Eye (tissue), 1 donor: ENCODE measurements around the gene CLIP2.
A peak's percentile ranks its signal among the peaks of the same experiment; 100 is the strongest.
"Not testable (repeated sequence)": the region's sequence is repeated elsewhere in the genome, so short reads cannot be mapped to it uniquely, and the experiment has no call there.

Experiments used
- DNase-seq: peaks from one replicate; pipeline ENCODE4 v3.0.0-alpha.2; 2015

The CLIP2 gene

DNA sequence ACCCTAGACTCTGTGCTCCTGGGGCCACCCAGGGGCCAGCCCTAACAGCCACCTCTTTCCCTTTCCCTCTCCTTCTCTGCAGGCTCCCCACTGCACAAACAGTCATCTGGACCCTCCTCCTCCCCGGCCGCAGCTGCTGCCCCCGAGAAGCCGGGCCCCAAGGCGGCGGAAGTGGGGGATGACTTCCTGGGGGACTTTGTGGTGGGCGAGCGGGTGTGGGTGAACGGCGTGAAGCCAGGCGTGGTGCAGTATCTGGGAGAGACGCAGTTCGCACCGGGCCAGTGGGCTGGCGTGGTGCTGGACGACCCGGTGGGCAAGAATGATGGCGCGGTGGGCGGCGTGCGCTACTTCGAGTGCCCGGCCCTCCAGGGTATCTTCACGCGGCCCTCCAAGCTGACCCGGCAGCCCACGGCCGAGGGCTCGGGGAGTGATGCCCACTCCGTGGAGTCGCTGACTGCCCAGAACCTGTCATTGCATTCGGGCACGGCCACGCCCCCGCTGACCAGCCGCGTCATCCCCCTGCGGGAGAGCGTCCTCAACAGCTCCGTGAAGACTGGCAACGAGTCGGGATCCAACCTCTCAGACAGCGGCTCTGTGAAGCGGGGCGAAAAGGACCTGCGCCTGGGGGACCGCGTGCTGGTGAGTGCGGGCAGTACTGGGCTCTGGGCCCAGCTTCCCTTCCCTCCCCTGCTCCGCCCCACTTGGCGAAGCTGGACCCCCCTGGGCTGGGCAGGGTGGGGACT lies 49.3 kb downstream of the CLIP2 start:
- no peak for DNase-seq

GRCh38 chr7:74339648-74340047 lies 50.4 kb downstream of the CLIP2 start:
- not testable (repeated sequence) for DNase-seq

DNA sequence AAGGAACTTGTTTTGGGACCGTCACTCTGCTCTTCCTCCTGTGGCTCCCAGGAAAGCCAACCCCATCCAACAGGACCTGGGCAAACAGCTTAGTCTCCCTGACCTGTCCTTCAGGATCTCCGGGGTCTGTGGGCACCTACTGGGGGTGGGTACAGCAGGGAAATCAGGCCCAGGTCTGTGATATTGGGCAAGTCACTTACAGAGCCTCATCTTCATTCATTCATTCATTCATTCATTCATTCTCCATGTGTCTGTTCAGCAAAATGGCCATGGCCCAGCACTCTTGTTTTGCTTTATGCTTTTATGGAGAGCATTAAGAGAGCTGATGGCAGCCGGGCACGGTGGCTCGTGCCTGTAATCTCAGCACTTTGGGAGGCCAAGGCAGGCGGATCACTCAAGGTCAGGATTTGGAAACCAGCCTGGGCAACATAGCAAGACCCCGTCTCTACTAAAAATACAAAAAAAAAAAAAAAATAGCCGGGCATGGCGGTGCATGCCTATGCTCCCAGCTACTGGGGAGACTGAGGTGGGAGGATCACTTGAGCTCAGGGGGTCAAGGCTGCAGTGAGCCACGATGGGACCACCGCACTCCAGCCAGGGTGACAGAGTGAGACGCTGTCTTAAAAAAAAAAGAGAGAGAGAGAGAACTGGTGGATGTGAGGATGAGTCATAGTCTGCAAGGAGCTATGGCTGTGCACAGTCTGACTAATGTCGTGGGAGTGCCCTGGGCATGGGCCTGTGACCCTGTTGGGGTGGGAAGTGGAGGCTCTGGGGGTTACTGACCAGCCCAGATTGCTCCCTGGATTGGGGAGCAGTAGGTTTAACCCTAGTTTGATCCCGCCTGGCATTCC lies 54.3 kb downstream of the CLIP2 start:
- no peak for DNase-seq

DNA sequence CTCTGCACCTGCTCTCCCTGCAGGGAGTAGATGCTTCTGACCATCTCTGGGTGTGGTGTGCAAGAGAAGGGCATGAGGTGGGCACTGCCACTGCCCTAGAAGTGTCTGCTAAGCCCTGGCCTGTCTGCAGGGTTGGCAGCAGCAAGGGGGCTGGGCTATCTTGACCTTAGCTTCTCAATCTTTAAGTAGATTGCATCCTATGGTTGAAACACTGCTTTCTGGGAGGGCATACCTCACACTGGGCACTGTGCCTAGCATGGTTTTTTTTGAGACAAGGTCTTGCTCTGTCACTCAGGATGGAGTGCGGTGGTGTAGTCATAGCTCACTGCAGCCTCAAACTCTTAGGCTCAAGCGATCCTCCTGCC lies 54.9 kb downstream of the CLIP2 start:
- DNase-seq: no peak

DNA sequence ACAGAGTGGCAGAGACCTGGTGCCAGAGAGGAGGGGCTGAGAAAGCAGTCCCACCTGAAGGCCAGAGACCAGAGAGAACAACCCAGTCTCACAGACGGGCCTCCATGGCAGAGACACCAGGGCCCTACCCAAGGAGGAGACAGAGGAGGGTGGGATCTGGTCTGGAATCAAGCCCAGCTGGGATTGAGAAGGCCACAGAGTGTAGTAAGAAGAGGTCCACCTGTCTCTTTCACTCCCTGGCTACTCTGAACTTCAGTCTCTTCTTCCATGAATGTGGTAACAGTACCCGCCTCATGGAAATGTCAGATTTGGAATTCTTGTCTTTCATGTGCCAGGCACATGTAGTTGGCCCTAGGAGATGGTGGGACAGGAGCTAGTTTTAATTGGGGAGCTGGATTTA lies 55.6 kb downstream of the CLIP2 start:
- DNase-seq: no peak

- no peak for DNase-seq
Observed at GRCh38 chr7:74345970-74346369, 56.8 kb downstream of the CLIP2 start.

- DNase-seq: no peak
Observed at GRCh38 chr7:74349621-74350020, 60.4 kb downstream of the CLIP2 start.

GRCh38 chr7:74350751-74351150 lies 61.5 kb downstream of the CLIP2 start:
- no peak for DNase-seq

- DNase-seq: no peak
Observed at GRCh38 chr7:74351836-74352235, 62.6 kb downstream of the CLIP2 start.

DNA sequence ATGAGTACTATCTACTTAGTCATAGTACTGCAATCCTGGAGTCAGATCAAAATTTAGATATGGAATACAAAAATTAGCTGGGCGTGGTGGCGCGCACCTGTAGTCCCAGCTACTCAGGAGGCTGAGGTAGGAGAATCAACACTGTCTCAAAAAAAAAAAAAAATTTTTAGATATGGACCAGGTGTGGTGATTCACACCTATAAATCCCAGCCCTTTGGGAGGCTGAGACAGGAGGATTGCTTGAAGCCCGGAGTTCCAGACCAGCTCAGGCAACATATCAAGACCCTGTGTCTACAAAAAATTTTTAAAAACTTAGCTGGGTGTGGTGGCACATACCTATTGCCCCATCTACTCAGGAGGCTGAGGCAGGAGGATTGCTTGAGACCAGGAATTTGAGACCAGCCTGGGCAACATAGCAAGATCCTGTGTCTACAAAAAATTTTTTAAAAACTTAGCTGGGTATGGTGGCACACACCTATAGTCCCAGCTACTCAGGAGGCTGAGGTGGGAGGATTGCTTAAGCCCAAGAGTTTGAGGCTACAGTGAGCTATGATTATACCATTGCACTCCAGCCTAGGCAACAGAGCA lies 63.4 kb downstream of the CLIP2 start:
- not testable (repeated sequence) for DNase-seq

DNA sequence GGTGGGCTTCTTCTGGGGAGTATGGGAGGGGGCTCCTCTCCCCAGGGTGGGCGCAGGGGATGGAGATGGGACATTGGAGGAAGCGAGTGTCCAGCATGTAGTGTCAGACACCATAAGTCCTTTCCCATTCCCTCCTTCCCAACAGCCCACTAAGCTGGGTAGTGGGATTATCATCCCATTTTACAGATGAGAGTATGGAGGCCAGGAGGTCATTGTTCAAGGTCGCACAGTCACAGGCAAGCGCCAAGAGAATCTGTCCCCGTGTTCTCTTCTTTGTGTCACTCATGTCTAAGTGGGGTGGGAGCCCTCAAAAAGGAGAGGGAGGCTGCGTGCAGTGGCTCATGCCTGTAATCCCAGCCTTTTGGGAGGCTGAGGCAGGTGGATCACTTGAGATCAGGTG lies 64.8 kb downstream of the CLIP2 start:
- DNase-seq: no peak

GRCh38 chr7:74355091-74355490 lies 65.9 kb downstream of the CLIP2 start:
- DNase-seq: no peak

GRCh38 chr7:74356589-74357315 lies 67.5 kb downstream of the CLIP2 start:
- no peak for DNase-seq

GRCh38 chr7:74360008-74360407 lies 70.8 kb downstream of the CLIP2 start:
- DNase-seq: no peak

- DNase-seq: no peak
Observed at GRCh38 chr7:74362266-74362665, 73.1 kb downstream of the CLIP2 start.

DNA sequence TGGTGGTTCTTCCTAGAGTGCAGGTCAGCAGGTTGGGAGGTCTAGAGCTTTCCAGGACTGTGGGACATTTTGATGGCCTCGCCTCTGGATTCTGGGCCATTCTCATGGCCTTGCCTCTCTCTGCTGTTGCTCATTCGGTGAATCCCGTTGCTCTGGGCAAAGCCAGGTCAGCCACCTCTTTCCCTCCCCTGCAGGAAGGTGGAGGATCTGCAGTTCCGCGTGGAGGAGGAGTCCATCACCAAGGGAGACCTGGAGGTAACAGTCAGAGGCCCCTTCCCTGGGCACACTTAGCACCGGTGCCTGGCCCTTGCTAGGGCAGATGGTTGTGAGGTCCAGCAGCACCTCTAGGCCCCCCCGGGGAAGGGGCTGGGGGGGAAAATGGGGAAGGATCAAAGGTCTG lies 74.9 kb downstream of the CLIP2 start:
- no peak for DNase-seq

- DNase-seq: peak; percentile 89
Observed at GRCh38 chr7:74365322-74366022, 76.3 kb downstream of the CLIP2 start.

- peak; percentile 41 for DNase-seq
Observed at GRCh38 chr7:74371381-74372341, 82.5 kb downstream of the CLIP2 start.

DNA sequence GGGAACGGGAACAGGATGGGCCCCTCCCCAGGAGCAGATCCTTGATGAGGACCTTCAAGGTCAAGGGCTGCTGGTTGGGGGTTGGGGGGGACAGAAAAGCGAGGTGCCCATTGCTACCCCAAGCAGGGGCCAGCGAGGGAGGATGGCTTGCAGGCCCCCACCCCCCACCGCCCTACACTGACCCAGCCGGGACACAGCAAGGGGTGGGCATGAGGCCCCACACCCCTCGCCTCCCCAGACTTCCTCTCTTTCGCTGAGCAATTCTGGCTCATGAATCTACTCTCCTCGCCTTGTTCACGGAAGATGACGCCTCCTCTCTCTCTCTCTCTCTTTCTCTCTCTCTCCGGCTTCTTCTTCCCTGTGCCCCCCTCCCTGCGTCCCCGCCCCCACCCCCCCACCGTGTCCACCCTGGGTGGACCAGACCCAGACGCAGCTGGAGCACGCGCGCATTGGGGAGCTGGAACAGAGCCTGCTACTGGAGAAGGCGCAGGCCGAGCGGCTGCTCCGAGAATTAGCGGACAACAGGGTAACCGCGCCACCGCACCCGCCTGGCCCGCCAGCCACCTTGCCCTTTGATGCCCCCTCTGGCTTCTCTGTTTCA lies 83.4 kb downstream of the CLIP2 start:
- DNase-seq: peak; percentile 6

GRCh38 chr7:74373536-74373935 lies 84.3 kb downstream of the CLIP2 start:
- DNase-seq: no peak

- DNase-seq: no peak
Observed at GRCh38 chr7:74375726-74376220, 86.6 kb downstream of the CLIP2 start.
